Measurements from ENCODE around the gene VAPB. TPM values are rescaled to one million over a fixed set of nuclear protein-coding genes. Genes with fewer than 3 reads are reported as not detected.
A peak's percentile ranks its signal among the peaks of the same experiment; 100 is the strongest.

Gene VAPB
- polyA plus RNA-seq, 1 experiment = 43.8 TPM

GRCh38 chr20:58480551-58481336 is 91.7 kb downstream of the VAPB start:
- peaks cover 30% of the 10 kb centered on the region for H3K9me3 ChIP-seq (ENCODE audit: control insufficient read depth, insufficient read depth, low read length)
- POLR2A ChIA-PET = no interaction called here
- CTCF ChIA-PET = interaction anchor here (1.1 to 1.7 kb wide), 4 partner anchors 33 to 349 kb away, joined by 3 to 5 read pairs (median 4); partner anchors contain the start of gene STX16

GRCh38 chr20:58481481-58482021 is 92.5 kb downstream of the VAPB start:
- TF ChIP-seq, protein P1, sequence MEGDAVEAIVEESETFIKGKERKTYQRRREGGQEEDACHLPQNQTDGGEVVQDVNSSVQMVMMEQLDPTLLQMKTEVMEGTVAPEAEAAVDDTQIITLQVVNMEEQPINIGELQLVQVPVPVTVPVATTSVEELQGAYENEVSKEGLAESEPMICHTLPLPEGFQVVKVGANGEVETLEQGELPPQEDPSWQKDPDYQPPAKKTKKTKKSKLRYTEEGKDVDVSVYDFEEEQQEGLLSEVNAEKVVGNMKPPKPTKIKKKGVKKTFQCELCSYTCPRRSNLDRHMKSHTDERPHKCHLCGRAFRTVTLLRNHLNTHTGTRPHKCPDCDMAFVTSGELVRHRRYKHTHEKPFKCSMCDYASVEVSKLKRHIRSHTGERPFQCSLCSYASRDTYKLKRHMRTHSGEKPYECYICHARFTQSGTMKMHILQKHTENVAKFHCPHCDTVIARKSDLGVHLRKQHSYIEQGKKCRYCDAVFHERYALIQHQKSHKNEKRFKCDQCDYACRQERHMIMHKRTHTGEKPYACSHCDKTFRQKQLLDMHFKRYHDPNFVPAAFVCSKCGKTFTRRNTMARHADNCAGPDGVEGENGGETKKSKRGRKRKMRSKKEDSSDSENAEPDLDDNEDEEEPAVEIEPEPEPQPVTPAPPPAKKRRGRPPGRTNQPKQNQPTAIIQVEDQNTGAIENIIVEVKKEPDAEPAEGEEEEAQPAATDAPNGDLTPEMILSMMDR (IDR thresholded peaks at IDR 0.05; ENCODE audit: low read depth, low read length) = peak; percentile 37
- Histone ChIP-seq H3K27me3 (ENCODE audit: control insufficient read depth, insufficient read depth, low read length) (no peaks in the 10 kb centered on the region), H3K27ac (ENCODE audit: low read depth, low read length) (no peak overlapping the region), H3K4me3 (ENCODE audit: low read depth, low read length) (no peak overlapping the region), H3K9me3 (ENCODE audit: control insufficient read depth, insufficient read depth, low read length) (peaks cover 31% of the 10 kb centered on the region)
- no peak for DNase-seq (ENCODE audit: low read depth, low spot score)
- ChIA-PET POLR2A (no interaction called here), CTCF (interaction anchor here (1.1 to 1.7 kb wide), 3 partner anchors 169 to 348 kb away, joined by 3 to 5 read pairs (median 4); partner anchors contain the start of gene STX16)

More at GRCh38 chr20:58480551-58481336, 91.7 kb downstream of the VAPB start:
- no peak overlapping the region for H3K27ac ChIP-seq (ENCODE audit: low read depth, low read length)
- no peak overlapping the region for H3K4me3 ChIP-seq (ENCODE audit: low read depth, low read length)
- TF ChIP-seq, protein P1 (IDR thresholded peaks at IDR 0.05; ENCODE audit: low read depth, low read length) = no peak
- H3K27me3 ChIP-seq (ENCODE audit: control insufficient read depth, insufficient read depth, low read length) = no peaks in the 10 kb centered on the region
- DNase-seq (ENCODE audit: low read depth, low spot score) = no peak

GRCh38 chr20:58482416-58482815 is 93.4 kb downstream of the VAPB start:
- CTCF ChIA-PET = no interaction called here
- no peak for DNase-seq (ENCODE audit: low read depth, low spot score)
- no peak overlapping the region for H3K4me3 ChIP-seq (ENCODE audit: low read depth, low read length)

DNA sequence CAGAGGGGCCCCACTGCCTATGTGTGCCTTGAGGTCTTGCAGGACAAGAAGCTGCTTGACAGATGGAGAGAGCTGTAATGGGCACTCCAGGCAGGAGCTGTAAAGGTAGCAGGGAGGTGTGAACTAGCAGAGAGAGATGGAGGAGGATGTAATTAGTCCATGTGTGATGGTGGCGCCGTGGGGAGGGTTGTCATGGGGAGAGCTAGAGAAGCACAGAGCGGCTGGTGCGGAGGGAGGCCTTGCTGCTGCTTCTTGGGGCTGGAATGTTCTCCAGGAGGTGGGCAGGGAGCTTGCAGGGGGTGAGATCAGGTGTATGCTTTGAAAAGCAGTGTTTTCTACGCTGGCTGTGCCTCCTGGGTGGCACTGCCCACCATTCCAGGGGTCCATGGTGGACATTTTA is 94.0 kb downstream of the VAPB start:
- H3K9me3 ChIP-seq (ENCODE audit: control insufficient read depth, insufficient read depth, low read length) = peaks cover 31% of the 10 kb centered on the region
- H3K27me3 ChIP-seq (ENCODE audit: control insufficient read depth, insufficient read depth, low read length) = no peaks in the 10 kb centered on the region
- POLR2A ChIA-PET = no interaction called here
- H3K27ac ChIP-seq (ENCODE audit: low read depth, low read length) = no peak overlapping the region
- no peak overlapping the region for H3K4me3 ChIP-seq (ENCODE audit: low read depth, low read length)
- CTCF ChIA-PET = interaction anchor here (0.6 kb wide), 1 partner anchor 31 kb away, joined by 3 read pairs; no protein-coding TSS in a partner anchor
- TF ChIP-seq, protein P1 (IDR thresholded peaks at IDR 0.05; ENCODE audit: low read depth, low read length) = no peak
- DNase-seq (ENCODE audit: low read depth, low spot score) = no peak

More at GRCh38 chr20:58482416-58482815, 93.4 kb downstream of the VAPB start:
- H3K9me3 ChIP-seq (ENCODE audit: control insufficient read depth, insufficient read depth, low read length) = peaks cover 31% of the 10 kb centered on the region
- no peak overlapping the region for H3K27ac ChIP-seq (ENCODE audit: low read depth, low read length)
- H3K27me3 ChIP-seq (ENCODE audit: control insufficient read depth, insufficient read depth, low read length) = no peaks in the 10 kb centered on the region
- POLR2A ChIA-PET = no interaction called here
- TF ChIP-seq, protein P1 (IDR thresholded peaks at IDR 0.05; ENCODE audit: low read depth, low read length) = no peak

DNA sequence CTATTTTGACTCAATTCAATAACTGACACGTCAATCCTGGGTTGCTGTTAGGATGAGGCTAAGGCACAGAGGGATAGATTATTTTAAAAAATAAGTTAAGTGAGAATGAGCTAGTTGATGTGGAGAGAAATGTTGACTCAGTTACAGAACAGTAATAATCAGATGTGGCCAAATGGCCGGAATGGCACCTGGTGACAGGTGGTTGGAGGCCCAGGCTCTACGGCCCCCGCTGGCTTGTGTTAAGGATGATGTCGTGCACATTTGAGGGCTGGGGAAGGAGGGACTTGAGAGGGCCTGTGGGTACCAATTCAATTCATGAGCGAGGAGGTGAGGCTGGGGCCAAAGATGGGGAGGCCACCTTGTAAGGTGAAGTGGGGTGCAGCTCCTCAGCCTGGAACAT is 94.4 kb downstream of the VAPB start:
- DNase-seq (ENCODE audit: low read depth, low spot score) = no peak
- H3K4me3 ChIP-seq (ENCODE audit: low read depth, low read length) = no peak overlapping the region
- CTCF ChIA-PET = interaction anchor here (0.6 kb wide), 1 partner anchor 31 kb away, joined by 3 read pairs; no protein-coding TSS in a partner anchor
- no peaks in the 10 kb centered on the region for H3K27me3 ChIP-seq (ENCODE audit: control insufficient read depth, insufficient read depth, low read length)
- H3K9me3 ChIP-seq (ENCODE audit: control insufficient read depth, insufficient read depth, low read length) = peaks cover 27% of the 10 kb centered on the region
- POLR2A ChIA-PET = no interaction called here
- H3K27ac ChIP-seq (ENCODE audit: low read depth, low read length) = no peak overlapping the region
- TF ChIP-seq, protein P1 (IDR thresholded peaks at IDR 0.05; ENCODE audit: low read depth, low read length) = no peak
